ENCODE measurements around the gene AK5.

AK5 gene

GRCh38 chr1:77461691-77462090 lies 179.9 kb downstream of the AK5 start:
- no peak for DNase-seq

DNA sequence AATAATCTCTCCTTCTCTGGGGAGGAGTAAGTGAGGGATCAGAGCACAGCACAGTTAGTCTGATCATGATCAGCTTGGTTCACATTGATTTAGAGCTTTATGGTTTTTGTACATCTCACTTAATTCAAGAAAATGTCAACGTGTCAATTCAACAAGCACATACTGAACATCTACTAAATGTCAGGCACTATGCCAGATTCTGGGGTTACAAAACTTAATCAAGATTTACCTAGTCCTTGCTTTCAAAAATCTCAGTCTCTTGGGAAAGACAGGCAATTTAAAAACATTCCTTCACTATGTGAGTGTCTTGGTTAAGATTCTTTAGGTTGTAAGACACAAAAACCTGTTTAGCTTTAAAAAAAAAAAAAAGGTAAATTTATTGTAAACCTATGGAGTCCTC lies 181.4 kb downstream of the AK5 start:
- DNase-seq, result no peak

DNA sequence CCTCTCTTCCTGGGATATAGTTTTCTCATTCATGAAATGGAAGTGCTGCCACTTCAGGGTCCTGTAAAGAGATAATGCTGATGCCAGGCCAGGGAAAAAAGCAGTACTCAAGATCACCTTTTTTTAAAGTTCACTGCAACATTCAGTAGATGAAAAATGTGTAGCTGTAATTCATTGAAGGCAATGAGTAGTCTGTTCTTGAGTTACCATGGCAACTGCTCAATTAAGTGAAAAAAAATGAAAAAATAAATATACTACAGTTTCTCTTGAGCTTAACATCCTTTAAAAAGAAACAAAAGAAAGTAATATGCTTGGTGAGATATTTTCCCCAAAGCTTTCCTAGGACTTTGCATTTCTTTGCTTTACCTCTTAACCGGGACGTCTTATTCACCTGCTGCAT lies 183.3 kb downstream of the AK5 start:
- no peak for DNase-seq

GRCh38 chr1:77465922-77466321 lies 184.1 kb downstream of the AK5 start:
- DNase-seq, result no peak

DNA sequence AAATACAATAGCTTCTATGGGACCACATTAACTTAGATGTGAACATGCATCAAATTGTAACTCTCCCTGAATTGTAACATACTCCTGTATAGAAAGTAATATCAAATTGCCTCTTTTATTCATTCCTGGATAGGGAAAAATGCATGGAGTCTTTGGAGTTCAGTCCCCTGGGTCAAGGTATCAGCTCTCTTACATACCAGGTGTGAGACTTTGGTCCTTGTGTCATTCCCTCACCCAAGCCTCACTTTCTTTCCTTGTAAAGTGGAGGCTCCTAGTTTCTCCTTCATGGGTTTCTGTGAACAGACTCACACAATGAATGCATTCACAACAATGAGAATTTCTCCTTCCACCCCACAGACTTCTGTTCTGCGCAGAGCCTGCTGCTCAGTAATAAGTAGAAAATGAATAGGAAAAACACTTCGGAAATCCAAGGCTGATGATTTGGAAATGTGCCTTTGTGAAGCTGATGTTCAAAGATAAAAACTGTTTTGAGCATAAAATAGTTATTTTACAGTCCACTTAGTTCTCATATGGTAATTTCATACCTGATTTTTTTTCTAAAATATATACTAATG lies 185.3 kb downstream of the AK5 start:
- no peak for DNase-seq

- DNase-seq, result no peak
These were observed 185.9 kb downstream of the AK5 start for GRCh38 chr1:77467741-77468140.

GRCh38 chr1:77468257-77468948 lies 186.6 kb downstream of the AK5 start:
- no peak for DNase-seq

GRCh38 chr1:77468949-77469710 lies 187.3 kb downstream of the AK5 start:
- no peak for DNase-seq

- DNase-seq, result no peak
These were observed 189.9 kb downstream of the AK5 start for GRCh38 chr1:77471691-77472090.

DNA sequence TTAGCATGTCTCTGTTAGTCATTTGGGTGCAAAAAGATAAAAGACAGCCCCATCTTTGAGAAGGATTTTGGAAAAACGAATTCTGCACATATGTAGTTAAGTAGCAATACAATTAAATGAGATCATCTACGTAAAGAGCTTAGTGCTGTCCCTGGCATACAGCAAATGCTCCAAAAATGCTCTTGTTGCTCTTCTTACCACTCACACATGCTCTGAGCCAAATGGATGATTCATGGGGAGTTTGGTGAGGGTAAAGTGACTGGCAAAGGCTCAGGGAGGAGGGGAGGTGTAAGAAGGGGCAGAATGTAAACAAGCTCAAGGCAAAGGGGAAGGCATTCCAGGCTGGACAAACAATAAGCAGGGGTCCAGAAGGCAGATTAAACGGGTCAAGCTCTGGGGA lies 191.9 kb downstream of the AK5 start:
- DNase-seq, result no peak

DNA sequence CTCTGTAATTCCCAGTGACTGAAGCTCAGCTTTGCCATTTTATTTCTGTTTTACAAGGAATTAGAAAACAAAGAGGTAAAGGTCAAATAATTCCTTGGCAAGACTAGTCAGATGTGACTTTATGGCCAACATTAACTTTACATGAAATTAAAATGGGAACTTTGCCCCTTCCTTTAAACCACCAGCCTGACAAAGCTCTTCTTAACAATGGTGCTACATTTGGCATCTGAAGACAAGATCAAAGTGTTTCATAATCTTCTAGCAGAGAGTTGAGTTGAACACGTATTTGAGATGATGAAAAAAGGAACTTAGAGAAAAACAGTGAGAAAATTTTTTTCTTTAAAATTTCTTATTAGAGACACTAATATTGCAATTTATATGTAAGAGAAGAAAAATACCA lies 193.8 kb downstream of the AK5 start:
- no peak for DNase-seq

GRCh38 chr1:77476475-77476874 lies 194.7 kb downstream of the AK5 start:
- no peak for DNase-seq

DNA sequence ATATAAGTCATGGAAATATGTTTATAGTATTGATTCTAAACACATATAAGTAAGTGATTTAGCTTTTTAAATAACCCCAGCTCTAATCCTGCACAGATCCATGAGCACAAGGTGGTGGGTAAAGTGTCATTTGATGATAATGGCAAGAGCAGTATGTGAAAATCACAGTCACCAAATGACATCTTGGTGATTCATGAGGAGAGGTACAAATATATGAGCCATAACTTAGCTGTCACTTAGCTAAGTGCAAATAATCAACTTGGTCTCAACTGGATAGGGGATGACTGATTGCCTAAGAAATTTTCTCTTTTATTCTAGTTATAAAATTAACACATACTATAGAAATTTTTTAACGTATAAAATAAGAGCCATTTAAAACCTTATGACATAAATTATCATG lies 202.5 kb downstream of the AK5 start:
- DNase-seq, result no peak

DNA sequence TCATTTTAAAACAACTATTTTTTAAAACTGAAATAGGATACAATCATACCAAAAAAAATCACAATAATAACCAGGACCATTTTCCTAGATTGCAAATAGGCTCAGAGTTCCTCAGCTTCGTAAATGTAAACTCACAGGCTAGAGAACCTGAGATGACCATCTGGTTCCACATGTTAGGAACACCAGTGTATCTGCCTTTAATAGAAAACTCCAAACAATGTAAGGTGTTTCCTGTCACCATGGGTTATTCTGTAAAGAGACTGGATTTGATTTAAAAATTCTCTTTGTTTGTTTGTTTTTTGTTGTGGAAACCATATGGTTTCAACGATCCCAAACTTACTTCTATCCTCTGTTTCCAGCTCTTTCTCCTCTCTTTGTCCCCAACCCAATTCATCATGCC lies 203.1 kb downstream of the AK5 start:
- no peak for DNase-seq

GRCh38 chr1:77487631-77488030 lies 205.8 kb downstream of the AK5 start:
- DNase-seq, result no peak

DNA sequence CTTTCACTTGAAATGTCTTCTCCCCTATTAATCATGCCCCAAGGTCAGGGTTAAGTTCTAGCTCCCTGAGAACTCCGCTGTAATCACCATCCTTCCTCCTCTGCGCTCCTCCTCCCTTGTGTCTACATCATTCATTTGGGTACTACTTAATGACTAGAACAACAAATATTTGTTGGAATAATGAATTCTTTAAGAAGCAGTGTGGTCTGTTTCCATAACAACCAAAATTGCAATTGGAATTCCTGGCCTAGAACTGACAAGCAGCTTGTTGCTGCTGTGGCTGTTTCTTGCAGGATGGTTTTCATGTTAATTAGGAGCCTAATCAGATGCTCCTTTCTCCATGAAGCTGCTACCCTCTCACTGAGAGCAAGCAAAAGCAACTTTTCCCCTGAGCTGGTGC lies 208.1 kb downstream of the AK5 start:
- DNase-seq, result no peak

DNA sequence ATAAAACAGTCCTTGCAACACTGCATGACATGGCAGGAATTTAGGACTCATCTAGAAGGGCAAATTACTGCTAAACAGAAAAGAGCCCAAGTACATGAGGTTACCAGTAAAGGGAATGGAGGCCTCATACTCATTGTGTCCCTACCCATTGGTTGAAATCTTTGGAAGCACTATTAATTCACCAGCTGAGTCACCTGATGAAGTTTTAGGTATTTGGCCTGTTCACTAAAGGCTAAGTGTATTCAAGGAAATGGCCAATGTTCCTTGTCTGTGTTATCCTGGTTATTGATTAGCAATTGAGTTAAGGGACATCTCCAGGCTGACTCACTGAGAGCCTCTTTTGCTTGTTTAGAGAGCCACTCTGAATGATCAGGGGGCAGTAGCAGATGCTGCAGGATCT lies 212.2 kb downstream of the AK5 start:
- DNase-seq, result no peak

GRCh38 chr1:77498918-77499317 lies 217.1 kb downstream of the AK5 start:
- DNase-seq, result no peak

- DNase-seq, result no peak
These were observed 217.6 kb downstream of the AK5 start for GRCh38 chr1:77499466-77499865.

DNA sequence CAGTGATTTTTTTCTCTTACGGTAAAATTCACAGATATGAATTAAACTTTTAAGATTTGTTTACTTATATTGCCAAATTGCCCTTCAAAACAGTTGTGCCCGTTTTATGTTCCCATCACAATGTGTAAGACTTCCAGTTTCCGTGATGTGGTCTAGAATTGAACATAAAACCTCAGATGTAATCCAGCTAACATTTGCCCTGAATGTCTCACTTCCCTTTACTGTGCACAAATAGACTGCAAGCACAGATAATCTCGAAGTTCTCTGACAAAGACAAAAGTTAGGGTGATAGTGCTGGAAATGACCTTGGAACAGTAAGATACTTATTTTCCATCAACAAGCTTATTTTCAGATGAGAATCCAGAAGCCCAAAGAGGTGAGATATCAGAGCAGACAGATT lies 223.2 kb downstream of the AK5 start:
- DNase-seq, result no peak

GRCh38 chr1:77506771-77507170 lies 225.0 kb downstream of the AK5 start:
- DNase-seq, result no peak

- no peak for DNase-seq
These were observed 227.3 kb downstream of the AK5 start for GRCh38 chr1:77509051-77509492.

DNA sequence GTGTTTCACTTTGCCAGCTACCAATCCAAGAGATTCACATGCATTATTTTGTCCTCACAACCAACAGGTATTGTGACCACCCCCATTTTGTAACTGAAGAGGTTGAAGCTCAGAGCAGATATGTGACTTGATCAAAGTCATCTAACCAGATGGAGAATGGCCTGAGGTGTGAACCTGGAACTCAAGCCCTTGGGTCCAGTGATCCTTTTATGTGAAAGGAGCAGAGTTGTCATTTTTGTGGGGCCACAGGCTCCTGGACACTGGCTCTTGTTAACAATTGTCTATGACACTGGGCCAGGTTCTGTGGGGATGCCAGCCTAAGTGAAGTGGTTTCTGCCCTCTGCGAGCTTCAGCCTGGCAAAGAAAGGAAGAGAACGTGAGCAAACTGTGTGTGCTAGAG lies 228.1 kb downstream of the AK5 start:
- DNase-seq, result no peak

GRCh38 chr1:77511440-77511840 lies 229.6 kb downstream of the AK5 start:
- DNase-seq, result no peak

Measured in NCI-H1092 (cell line).